IPS-18c (cell line): Measurements from ENCODE around the gene MINK1.
"Not testable (repeated sequence)": the region's sequence is repeated elsewhere in the genome, so short reads cannot be mapped to it uniquely, and the experiment has no call there.

Experiments
- H3K4me3 ChIP-seq: 2 replicates; pipeline ENCODE4 v1.7.0; 2013; ENCODE audit warnings: low read depth, mild to moderate bottlenecking, low read length, moderate library complexity; ENCODE audit not compliant: insufficient read depth
- H3K9me3 ChIP-seq: one replicate; pipeline ENCODE4 v1.6.1; 2013; ENCODE audit warnings: mild to moderate bottlenecking, low read length, moderate library complexity; ENCODE audit not compliant: control insufficient read depth, insufficient read depth

The MINK1 gene

DNA sequence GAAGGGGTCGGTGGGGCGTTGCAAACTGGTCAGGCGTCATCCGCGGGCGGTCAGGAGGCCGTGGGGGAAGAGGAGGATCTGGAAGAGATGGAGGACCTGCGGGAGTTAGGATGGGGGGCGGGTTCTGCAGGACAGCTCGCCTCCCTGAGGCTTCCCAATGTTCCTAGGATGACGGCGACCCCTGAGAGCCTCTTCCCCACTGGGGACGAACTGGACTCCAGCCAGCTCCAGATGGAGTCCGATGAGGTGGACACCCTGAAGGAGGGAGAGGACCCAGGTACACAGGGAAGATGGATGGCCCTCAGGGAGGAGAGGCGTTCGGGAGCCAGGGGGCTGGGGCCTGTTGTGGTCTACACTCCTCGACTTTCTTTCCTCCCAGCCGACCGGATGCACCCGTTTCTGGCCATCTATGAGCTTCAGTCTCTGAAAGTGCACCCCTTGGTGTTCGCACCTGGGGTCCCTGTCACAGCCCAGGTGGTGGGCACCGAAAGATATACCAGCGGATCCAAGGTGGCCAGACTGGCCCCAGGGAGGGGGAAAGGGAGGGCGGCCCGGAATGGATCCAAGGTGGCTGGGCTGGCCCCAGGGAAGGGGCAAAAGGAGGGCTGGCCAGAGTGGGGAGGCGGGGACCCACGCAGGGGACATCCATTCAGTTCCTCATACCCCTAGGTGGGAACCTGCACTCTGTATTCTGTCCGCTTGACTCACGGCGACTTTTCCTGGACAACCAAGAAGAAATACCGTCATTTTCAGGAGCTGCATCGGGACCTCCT, 25.3 kb upstream of the MINK1 start:
- Histone ChIP-seq H3K9me3 (no peaks in the 10 kb centered on the region), H3K4me3 (peak overlapping the region; percentile 69)

DNA sequence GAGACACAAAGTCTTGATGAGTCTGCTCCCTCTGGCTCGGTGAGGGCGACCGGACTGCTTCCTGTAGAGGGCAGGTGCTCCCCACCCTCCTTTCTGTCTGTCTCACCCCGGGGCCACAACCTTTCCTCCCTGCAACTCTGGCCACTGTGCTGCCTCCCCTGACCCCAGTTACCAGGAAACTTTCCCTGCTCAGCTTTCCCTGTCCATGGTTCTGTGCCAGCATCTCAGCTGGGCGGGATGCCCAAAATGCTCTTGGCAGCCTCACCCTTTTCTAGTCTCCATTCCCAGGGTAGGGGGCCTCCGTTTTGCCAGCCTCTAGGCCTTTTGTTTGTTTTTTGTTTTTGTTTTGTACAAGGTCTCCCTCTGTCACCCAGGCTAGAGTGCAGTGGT, 24.8 kb upstream of the MINK1 start:
- no peak overlapping the region for H3K4me3 ChIP-seq
- H3K9me3 ChIP-seq: no peaks in the 10 kb centered on the region

GRCh38 chr17:4810696-4811290, 22.3 kb upstream of the MINK1 start:
- Histone ChIP-seq H3K9me3 (no peaks in the 10 kb centered on the region), H3K4me3 (no peak overlapping the region)

DNA sequence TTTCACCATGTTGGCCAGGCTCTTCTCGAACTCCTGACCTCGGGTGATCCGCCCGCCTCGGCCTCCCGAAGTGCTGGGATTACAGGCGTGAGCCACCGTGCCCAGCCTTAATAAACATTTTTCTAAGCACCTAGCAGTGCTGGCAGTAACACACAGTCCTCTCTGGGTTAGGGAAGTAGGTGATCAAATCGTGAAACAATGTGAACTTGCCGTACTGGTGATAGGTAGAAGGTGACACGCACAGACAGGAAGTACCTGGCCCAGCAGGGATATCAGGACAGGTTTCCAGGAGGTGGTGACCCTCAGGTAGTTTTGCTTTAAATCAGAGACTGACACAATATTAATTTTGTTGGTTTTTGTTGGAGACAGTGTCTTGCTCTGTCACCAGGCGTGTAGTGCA, 21.7 kb upstream of the MINK1 start:
- no peaks in the 10 kb centered on the region for H3K9me3 ChIP-seq
- no peak overlapping the region for H3K4me3 ChIP-seq

GRCh38 chr17:4812690-4813089, 20.4 kb upstream of the MINK1 start:
- Histone ChIP-seq H3K9me3 (no peaks in the 10 kb centered on the region), H3K4me3 (no peak overlapping the region)

DNA sequence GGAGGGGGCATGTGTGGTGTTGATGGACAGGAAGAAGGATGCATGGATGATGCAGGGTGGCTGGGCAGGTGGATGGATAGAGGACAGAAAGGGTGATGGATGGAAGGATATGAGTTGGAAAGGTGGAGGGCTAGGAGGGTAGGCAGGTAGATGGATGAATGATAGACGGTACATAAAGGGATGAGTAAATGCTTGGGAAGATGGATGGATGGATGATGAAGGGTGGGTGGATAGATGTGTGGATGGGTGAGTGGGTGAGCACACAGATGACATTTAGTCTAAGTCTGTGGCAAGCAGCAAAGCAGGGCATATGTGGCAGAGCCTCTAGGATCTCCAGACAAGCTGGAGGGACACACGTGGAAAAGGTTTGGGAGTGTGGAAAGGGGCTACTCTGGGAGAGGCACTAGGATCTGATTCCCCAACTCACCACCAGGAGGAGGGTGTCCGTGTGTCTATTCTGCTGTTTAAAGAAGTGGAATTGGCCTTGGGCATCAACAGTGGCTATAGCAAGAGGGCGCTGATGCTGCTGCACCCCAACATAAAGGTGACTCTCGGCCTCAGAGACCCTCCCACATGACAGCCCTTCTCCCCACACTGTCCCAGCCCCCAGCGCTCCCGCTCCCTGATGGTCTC, 18.0 kb upstream of the MINK1 start:
- no peaks in the 10 kb centered on the region for H3K9me3 ChIP-seq
- no peak overlapping the region for H3K4me3 ChIP-seq

- Histone ChIP-seq H3K4me3 (no peak overlapping the region), H3K9me3 (no peaks in the 10 kb centered on the region)
These were observed 16.3 kb upstream of the MINK1 start for GRCh38 chr17:4816826-4817225.

GRCh38 chr17:4818276-4818675, 14.9 kb upstream of the MINK1 start:
- no peak overlapping the region for H3K4me3 ChIP-seq
- no peaks in the 10 kb centered on the region for H3K9me3 ChIP-seq

DNA sequence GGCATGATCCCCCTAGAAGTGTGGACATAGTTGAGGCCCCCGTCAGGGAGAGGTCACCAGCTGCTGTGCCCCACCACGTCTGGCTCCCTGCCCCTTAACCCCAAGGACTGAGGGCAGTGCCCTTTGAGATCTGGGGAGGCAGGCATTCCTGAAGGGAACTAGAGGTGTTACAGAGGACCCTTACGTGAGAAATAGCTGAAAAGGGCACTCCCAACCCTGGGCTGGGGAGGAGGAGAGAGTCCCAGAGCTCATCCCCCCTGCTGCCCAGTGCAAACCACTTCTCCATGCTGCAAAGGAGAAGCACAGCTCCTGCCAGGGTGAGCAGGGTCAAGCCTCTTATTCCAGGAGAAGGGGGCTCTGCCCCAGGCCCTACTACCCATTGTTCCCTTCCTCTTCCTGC, 10.3 kb upstream of the MINK1 start:
- H3K4me3 ChIP-seq: no peak overlapping the region
- H3K9me3 ChIP-seq: no peaks in the 10 kb centered on the region

GRCh38 chr17:4823373-4824089, 9.6 kb upstream of the MINK1 start:
- Histone ChIP-seq H3K9me3 (no peaks in the 10 kb centered on the region), H3K4me3 (no peak overlapping the region)

- Histone ChIP-seq H3K9me3 (no peaks in the 10 kb centered on the region), H3K4me3 (no peak overlapping the region)
These were observed 5.7 kb upstream of the MINK1 start for GRCh38 chr17:4827399-4827798.

- H3K9me3 ChIP-seq: not testable (repeated sequence)
- H3K4me3 ChIP-seq: peak overlapping the region; percentile 86
These were observed 337 bp upstream of the MINK1 start for GRCh38 chr17:4832829-4833177.

- Histone ChIP-seq H3K9me3 (no peaks in the 10 kb centered on the region), H3K4me3 (peak overlapping the region; percentile 86)
These were observed 971 bp downstream of the MINK1 start for GRCh38 chr17:4833941-4834680.

- no peaks in the 10 kb centered on the region for H3K9me3 ChIP-seq
- peak overlapping the region; percentile 86 for H3K4me3 ChIP-seq
These were observed 1.5 kb downstream of the MINK1 start for GRCh38 chr17:4834681-4835020.

DNA sequence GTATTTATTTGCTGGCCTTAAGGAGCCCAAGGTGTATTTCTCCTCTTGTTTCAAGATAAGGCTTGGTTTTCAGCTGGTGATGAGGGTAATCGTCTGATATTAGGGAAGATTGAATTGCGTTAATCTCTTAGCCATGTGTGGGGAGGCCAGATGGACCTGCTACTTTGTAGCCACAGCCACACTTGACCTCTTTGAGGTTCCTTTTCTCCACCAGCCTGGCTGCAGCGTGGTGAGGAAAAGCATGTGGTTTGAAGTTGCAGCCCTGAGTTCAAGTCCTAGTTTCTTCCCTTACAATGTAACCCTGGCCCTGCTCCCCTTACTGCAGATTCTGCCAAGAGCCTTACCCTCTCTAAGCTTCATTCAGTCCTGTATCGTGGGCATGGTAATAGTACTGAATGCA, 3.1 kb downstream of the MINK1 start:
- Histone ChIP-seq H3K4me3 (no peak overlapping the region), H3K9me3 (no peaks in the 10 kb centered on the region)

GRCh38 chr17:4837471-4838308, 4.5 kb downstream of the MINK1 start:
- H3K4me3 ChIP-seq: no peak overlapping the region
- H3K9me3 ChIP-seq: no peaks in the 10 kb centered on the region

DNA sequence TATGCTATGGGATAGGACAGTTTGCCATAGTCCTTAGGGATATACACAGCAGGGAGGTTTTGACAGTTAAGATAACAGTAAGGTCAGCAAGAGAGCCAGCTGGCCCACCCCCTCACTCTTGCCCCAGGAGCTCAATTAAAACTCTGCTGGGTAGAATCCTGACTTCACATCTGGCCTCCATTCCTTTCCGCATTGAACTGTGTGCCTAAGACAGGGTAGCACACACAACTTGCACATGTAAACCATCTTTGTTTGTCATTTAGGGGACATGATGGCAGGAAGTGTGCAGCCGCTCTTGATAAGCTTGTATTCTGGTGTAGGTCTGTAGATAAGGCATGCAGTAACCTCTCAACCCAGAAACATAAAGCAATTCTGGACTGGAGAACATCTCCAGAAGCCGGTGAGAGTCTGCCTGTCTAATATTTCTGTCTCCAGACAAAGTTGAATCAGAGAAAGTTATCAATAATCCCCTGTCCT, 5.2 kb downstream of the MINK1 start:
- no peaks in the 10 kb centered on the region for H3K9me3 ChIP-seq
- no peak overlapping the region for H3K4me3 ChIP-seq
